ENCODE data around the gene SLC25A6.
"Not testable (repeated sequence)": the region's sequence is repeated elsewhere in the genome, so short reads cannot be mapped to it uniquely, and the experiment has no call there.

SLC25A6 gene

DNA sequence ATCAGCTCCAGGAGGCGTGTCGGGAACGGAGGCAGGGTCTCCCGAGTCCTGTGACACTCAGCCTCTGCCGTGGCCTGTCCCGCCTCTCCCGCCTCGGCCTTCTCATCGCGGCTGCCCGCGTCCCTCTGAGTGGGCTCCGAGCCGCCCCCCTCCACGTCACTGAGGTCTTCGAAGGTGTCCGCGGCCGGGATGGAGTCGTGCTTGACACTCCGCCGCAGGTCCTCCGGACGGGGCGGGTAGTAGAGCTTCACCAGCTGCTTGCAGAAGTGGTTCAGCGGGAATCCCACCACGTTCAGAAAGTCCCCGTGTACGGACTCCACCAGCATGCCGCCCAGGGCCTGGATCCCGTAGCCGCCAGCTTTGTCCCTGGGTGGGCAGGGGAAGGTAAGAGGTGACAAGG is 35.8 kb upstream of the SLC25A6 start:
- no peak for DNase-seq (ENCODE audit: low read depth)
- H3K4me3 ChIP-seq (ENCODE audit: low read depth, low read length) = no peak overlapping the region
- no peak for TF ChIP-seq CTCF (IDR thresholded peaks at IDR 0.05; ENCODE audit: insufficient read depth, low read depth, low read length, missing control alignments)

- DNase-seq (ENCODE audit: low read depth); H3K4me3 ChIP-seq (ENCODE audit: low read depth, low read length): not testable (repeated sequence)
Observed at GRCh38 chrX:1426321-1426720, 34.4 kb upstream of the SLC25A6 start.

DNA sequence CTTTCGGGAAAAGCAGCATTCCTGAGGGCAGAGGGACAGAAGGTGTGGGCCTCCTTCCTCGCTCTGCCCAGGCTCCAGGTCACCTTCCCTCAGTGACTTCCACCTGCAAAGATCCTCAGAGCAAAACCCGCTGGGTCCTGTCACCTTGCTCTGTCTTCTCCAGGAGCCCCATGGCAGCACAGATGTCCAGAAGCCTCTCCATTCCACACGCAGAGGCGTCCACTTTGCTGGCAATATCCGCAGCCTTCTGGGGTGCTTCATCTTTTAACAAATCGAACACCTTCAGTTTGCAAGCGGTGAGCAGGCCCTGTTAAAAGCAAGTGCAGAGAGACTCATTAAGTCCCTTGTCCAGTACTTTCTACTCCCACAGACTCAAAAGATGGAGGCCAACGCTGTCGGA is 33.5 kb upstream of the SLC25A6 start:
- no peak for DNase-seq (ENCODE audit: low read depth)
- no peak overlapping the region for H3K4me3 ChIP-seq (ENCODE audit: low read depth, low read length)
- no peak for TF ChIP-seq CTCF (IDR thresholded peaks at IDR 0.05; ENCODE audit: insufficient read depth, low read depth, low read length, missing control alignments)

- TF ChIP-seq CTCF (IDR thresholded peaks at IDR 0.05; ENCODE audit: insufficient read depth, low read depth, low read length, missing control alignments) = no peak
- no peak overlapping the region for H3K4me3 ChIP-seq (ENCODE audit: low read depth, low read length)
- no peak for DNase-seq (ENCODE audit: low read depth)
Observed at GRCh38 chrX:1424147-1424851, 32.4 kb upstream of the SLC25A6 start.

GRCh38 chrX:1423215-1423614 is 31.3 kb upstream of the SLC25A6 start:
- H3K4me3 ChIP-seq (ENCODE audit: low read depth, low read length) = no peak overlapping the region
- TF ChIP-seq CTCF (IDR thresholded peaks at IDR 0.05; ENCODE audit: insufficient read depth, low read depth, low read length, missing control alignments) = no peak
- no peak for DNase-seq (ENCODE audit: low read depth)

DNA sequence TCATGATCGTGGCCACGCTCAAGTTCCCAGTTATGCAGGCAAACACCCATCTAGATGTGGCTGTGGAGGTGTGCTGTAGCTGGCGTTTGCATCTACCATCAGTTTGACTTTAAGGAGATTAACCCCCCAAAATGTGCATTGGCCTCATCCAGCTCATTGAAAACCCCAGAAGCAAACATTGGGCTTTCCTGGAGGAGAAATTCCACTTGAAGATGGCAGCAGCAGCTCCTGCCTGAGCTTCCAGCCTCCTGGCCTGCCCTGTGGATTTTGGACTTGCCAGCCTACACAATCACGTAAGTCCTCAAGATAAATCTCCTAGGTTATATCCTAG is 30.2 kb upstream of the SLC25A6 start:
- no peak for DNase-seq (ENCODE audit: low read depth)
- no peak overlapping the region for H3K4me3 ChIP-seq (ENCODE audit: low read depth, low read length)
- no peak for TF ChIP-seq CTCF (IDR thresholded peaks at IDR 0.05; ENCODE audit: insufficient read depth, low read depth, low read length, missing control alignments)

DNA sequence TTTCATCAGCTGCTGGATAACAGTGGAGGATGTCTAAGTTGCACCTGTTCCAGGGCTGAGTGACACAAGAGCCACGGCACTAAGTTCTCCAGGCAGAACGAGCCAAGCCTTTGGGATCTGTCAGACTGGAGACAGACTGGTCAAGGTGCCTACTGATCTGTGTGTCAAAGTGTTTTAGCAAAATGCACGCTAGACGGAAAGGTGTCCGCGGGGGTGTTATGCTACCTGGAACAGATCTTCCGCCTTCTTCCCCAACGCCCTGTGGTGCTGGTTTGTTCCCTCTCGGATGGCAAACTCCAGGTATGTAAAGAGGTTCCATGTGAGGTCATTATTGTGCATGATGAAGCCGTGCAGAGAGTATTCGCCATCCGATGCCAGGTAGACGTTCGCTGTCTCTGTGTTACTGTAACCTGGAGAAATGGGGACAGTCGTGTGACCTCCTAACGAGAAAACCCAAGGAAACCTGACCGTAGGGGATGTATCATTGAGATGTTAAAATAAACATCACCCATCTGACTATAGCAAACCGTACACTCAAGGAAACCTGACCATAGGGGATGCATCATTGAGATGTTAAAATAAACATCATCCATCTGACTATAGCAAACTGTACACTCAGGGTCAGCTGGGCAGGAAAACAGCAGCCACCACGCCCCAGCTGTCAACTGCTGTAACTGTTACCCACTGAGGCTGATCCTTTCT is 29.7 kb upstream of the SLC25A6 start:
- TF ChIP-seq CTCF (IDR thresholded peaks at IDR 0.05; ENCODE audit: insufficient read depth, low read depth, low read length, missing control alignments) = no peak
- no peak for DNase-seq (ENCODE audit: low read depth)

More for the DNA sequence above, 29.7 kb upstream of the SLC25A6 start:
- no peak overlapping the region for H3K4me3 ChIP-seq (ENCODE audit: low read depth, low read length)
